OCI-LY7 (cell line): ENCODE data around the gene GRAP. TPM values are rescaled to one million over a fixed set of nuclear protein-coding genes. Genes with fewer than 3 reads are reported as not detected.

Source experiments
- BruUV-seq: library from RNA; stranded (reverse); fragments of 400-500 nt; replicated peaks from 2 replicates; lab custom pipeline; 2021; lab: Mats Ljungman, UMichigan
- CTCF ChIA-PET: fragments of 300-600 bp; sonication (Branson Sonifier 250); formaldehyde crosslinking; loops from one replicate; lab custom pipeline; 2022; ENCODE audit warnings: antibody characterized with exemption; ENCODE audit not compliant: unreplicated experiment; lab: Charles Lee
- POLR2A ChIA-PET: fragments of 300-600 bp; sonication (Branson Sonifier 250); formaldehyde crosslinking; loops from one replicate; lab custom pipeline; 2022; ENCODE audit warnings: antibody characterized with exemption; lab: Charles Lee
- DNase-seq: peaks from one replicate; pipeline ENCODE4 v3.0.0-alpha.2; 2015; ENCODE audit warnings: low spot score
- H2AFZ ChIP-seq: fragments of 200-600 bp; sonication (generic), shearing (Covaris generic); 2 replicates; pipeline ENCODE4 v1.6.1; 2014; ENCODE audit warnings: mild to moderate bottlenecking, antibody characterized with exemption, low read length, moderate library complexity
- H3K27ac ChIP-seq: fragments of 200-600 bp; sonication (generic); 2 replicates; pipeline ENCODE4 v1.5.1; 2014; ENCODE audit warnings: mixed run types, low read depth, mild to moderate bottlenecking, moderate library complexity, low read length, inconsistent platforms; ENCODE audit not compliant: poor library complexity, severe bottlenecking
- H3K36me3 ChIP-seq: fragments of 200-600 bp; sonication (generic); 2 replicates; pipeline ENCODE4 v1.6.1; 2014; ENCODE audit warnings: mild to moderate bottlenecking, antibody characterized with exemption, low read length, moderate library complexity, mixed read lengths; ENCODE audit not compliant: insufficient read depth
- H3K4me1 ChIP-seq: fragments of 200-600 bp; sonication (generic); 2 replicates; pipeline ENCODE4 v1.5.1; 2014; ENCODE audit warnings: mild to moderate bottlenecking, low read length; ENCODE audit not compliant: insufficient read depth, poor library complexity, severe bottlenecking
- H3K4me2 ChIP-seq: fragments of 200-600 bp; sonication (generic); 2 replicates; pipeline ENCODE4 v1.6.1; 2014; ENCODE audit warnings: mild to moderate bottlenecking, low read length
- H3K4me3 ChIP-seq: fragments of 200-600 bp; sonication (generic); 2 replicates; pipeline ENCODE4 v1.5.1; 2014; ENCODE audit warnings: mild to moderate bottlenecking, low read depth, low read length; ENCODE audit not compliant: poor library complexity, severe bottlenecking
- H3K79me2 ChIP-seq: fragments of 200-600 bp; sonication (generic); 2 replicates; pipeline ENCODE4 v1.6.1; 2016; ENCODE audit warnings: low read depth, mild to moderate bottlenecking, low read length, moderate library complexity, mixed read lengths; ENCODE audit not compliant: insufficient read depth
- H3K9me2 ChIP-seq: fragments of 200-600 bp; sonication (generic); 2 replicates; pipeline ENCODE4 v1.6.1; 2016; ENCODE audit warnings: mild to moderate bottlenecking, low read length, mixed read lengths; ENCODE audit not compliant: insufficient read depth
- H3K9me3 ChIP-seq: fragments of 200-600 bp; sonication (generic); 2 replicates; pipeline ENCODE4 v1.6.1; 2014; ENCODE audit warnings: mild to moderate bottlenecking, mixed run types, low read length, mixed read lengths
- H4K20me1 ChIP-seq: fragments of 200-600 bp; sonication (generic); 2 replicates; pipeline ENCODE4 v1.6.1; 2014; ENCODE audit warnings: mild to moderate bottlenecking, antibody characterized with exemption, low read length, moderate library complexity, mixed read lengths; ENCODE audit not compliant: insufficient read depth
- CTCF ChIP-seq: fragments of 200-600 bp; sonication (generic); conservative IDR thresholded peaks from 2 replicates; pipeline ENCODE4 v1.5.1; 2014; ENCODE audit warnings: mild to moderate bottlenecking, antibody characterized with exemption, low read length, moderate library complexity, mixed read lengths
- EZH2phosphoT487 ChIP-seq: fragments of 200-600 bp; sonication (generic); IDR thresholded peaks from 2 replicates; pipeline ENCODE4 v1.6.1; 2018; ENCODE audit warnings: low read depth, borderline replicate concordance, mild to moderate bottlenecking, mixed run types, antibody characterized with exemption, low read length, moderate library complexity, mixed read lengths
- intact Hi-C: fragments of 100-400 bp; cut with micrococcal nuclease; formaldehyde crosslinking; loops from one replicate; pipeline ENCODE4 v1.10.0; 2022; ENCODE audit not compliant: unreplicated experiment
- total RNA-seq, 2 experiments: library from RNA; depleted of rRNA in 1 of 2; stranded (reverse); fragments of >200 nt in 1 of 2; shearing (Covaris generic) in 1 of 2; gene quantifications; 2 replicates each; pipeline ENCODE4 v1.2.3, GENCODE V29; 2014 to 2022

Gene GRAP
- total RNA-seq, 2 experiments from 2014 or later: 154 to 221 TPM

DNA sequence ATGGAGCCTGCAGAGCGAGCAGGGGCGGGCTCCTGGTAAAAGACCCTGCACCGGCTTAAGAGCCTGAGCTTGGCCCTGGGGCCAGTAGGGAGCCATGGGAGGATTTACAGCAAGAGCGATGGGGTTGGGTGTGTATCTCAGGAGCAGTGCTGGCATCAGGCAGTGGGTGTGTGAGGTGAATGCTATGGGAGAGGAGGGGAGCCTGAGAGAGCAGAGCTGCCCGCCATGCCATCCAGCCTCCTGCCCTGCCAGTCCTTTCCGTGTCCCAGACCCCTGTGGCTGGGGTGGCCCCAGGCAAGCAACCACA lies 65.5 kb downstream of the GRAP start:
- Histone ChIP-seq H3K79me2 (no peaks in the 10 kb centered on the region), H3K4me1 (no peaks in the 10 kb centered on the region), H3K36me3 (no peaks in the 10 kb centered on the region), H2AFZ (no peak overlapping the region), H3K9me3 (no peaks in the 10 kb centered on the region), H3K4me2 (no peak overlapping the region), H3K9me2 (no peaks in the 10 kb centered on the region), H4K20me1 (no peaks in the 10 kb centered on the region), H3K27ac (no peak overlapping the region), H3K4me3 (no peak overlapping the region)
- no TSS peak for BruUV-seq
- POLR2A ChIA-PET: no interaction called here
- CTCF ChIA-PET: no interaction called here
- DNase-seq: no peak
- TF ChIP-seq CTCF: no peak
- no peak for TF ChIP-seq EZH2phosphoT487
- intact Hi-C loops: no loop called here

GRCh38 chr17:18980682-18981334 lies 65.9 kb downstream of the GRAP start:
- intact Hi-C loops: no loop called here
- no TSS peak for BruUV-seq
- CTCF ChIA-PET: no interaction called here

More at GRCh38 chr17:18980682-18981334, 65.9 kb downstream of the GRAP start:
- Histone ChIP-seq H3K9me2 (no peaks in the 10 kb centered on the region), H2AFZ (no peak overlapping the region), H3K4me3 (no peak overlapping the region), H3K27ac (no peak overlapping the region), H4K20me1 (no peaks in the 10 kb centered on the region), H3K79me2 (no peaks in the 10 kb centered on the region), H3K4me2 (no peak overlapping the region), H3K4me1 (no peaks in the 10 kb centered on the region), H3K9me3 (no peaks in the 10 kb centered on the region), H3K36me3 (no peaks in the 10 kb centered on the region)
- no peak for TF ChIP-seq EZH2phosphoT487
- TF ChIP-seq CTCF: no peak
- POLR2A ChIA-PET: no interaction called here
- no peak for DNase-seq
